Measurements from ENCODE around the gene ID2. TPM values are rescaled to one million over a fixed set of nuclear protein-coding genes. Genes with fewer than 3 reads are reported as not detected.

The ID2 gene
- total RNA-seq, 2 donors from 2014 or later = 172 to 238 TPM

DNA sequence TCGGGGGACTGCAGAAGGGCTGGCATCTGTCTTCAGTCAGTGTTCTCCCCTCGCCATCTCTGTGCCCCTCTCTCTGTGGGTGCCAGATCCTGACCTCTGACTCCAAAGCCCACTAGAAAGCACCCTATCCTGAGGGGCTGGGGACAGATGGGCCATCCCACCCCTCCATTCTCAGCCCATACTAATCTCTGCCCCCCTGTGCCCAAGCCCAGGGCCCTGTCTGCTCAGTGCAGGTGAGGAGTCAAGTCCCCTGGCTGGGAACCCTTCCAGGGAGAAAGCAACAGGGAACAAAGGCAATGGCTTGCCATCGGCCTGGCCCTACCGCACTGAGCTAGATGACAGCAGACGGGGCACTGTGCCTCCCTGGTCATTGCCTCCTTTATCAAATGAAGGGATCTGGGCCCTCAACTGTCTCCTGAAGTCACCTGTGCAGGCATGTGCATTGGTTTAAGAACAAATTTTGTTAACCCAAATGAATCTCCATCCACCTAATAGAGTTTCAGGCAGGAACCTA, 42.7 kb upstream of the ID2 start:
- 94% methylated on average over 5 of the region's 5 CpGs for WGBS
- H3K36me3 ChIP-seq = no peaks in the 10 kb centered on the region
- no peaks in the 10 kb centered on the region for H3K27me3 ChIP-seq (replicated peaks; ENCODE audit: insufficient read depth)
- no peaks in the 10 kb centered on the region for H3K9me3 ChIP-seq
- no peak overlapping the region for H3K27ac ChIP-seq
- no peaks in the 10 kb centered on the region for H3K4me1 ChIP-seq (replicated peaks)
- intact Hi-C loops (cut with DNase I) = no loop called here
- H3K4me3 ChIP-seq = no peak overlapping the region
- DNase-seq (ENCODE audit: low spot score) = no peak
- TF ChIP-seq, protein P1, sequence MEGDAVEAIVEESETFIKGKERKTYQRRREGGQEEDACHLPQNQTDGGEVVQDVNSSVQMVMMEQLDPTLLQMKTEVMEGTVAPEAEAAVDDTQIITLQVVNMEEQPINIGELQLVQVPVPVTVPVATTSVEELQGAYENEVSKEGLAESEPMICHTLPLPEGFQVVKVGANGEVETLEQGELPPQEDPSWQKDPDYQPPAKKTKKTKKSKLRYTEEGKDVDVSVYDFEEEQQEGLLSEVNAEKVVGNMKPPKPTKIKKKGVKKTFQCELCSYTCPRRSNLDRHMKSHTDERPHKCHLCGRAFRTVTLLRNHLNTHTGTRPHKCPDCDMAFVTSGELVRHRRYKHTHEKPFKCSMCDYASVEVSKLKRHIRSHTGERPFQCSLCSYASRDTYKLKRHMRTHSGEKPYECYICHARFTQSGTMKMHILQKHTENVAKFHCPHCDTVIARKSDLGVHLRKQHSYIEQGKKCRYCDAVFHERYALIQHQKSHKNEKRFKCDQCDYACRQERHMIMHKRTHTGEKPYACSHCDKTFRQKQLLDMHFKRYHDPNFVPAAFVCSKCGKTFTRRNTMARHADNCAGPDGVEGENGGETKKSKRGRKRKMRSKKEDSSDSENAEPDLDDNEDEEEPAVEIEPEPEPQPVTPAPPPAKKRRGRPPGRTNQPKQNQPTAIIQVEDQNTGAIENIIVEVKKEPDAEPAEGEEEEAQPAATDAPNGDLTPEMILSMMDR (IDR thresholded peaks at IDR 0.05) = no peak
- TF ChIP-seq POLR2A (IDR thresholded peaks at IDR 0.05) (no peak), POLR2AphosphoS5 (IDR thresholded peaks at IDR 0.05) (no peak)

DNA sequence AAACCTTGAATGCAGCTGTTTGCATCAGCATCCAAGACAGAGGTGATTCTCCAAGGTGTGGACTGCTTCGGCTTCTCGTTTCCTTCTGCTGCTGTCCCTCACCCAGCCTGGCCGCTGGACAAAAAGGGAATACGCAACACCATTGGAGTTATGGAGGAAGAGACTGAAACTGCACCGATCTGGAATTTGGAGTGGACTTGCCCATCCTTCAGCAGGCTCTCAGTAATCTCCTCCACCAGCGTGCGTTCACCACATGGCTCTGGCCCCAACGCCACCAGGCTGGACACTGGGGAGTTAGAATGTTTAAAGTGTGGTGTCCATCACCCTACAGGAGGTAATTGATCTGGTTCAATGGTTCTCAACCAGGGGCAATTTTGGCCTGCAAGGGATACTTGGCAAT, 41.4 kb upstream of the ID2 start:
- WGBS = 98% methylated on average over 8 of the region's 8 CpGs
- Histone ChIP-seq H3K4me3 (no peak overlapping the region), H3K36me3 (no peaks in the 10 kb centered on the region), H3K27ac (no peak overlapping the region), H3K4me1 (replicated peaks) (no peaks in the 10 kb centered on the region), H3K9me3 (no peaks in the 10 kb centered on the region), H3K27me3 (replicated peaks; ENCODE audit: insufficient read depth) (no peaks in the 10 kb centered on the region)
- intact Hi-C loops (cut with DNase I) = no loop called here
- no peak for DNase-seq (ENCODE audit: low spot score)
- TF ChIP-seq POLR2A (IDR thresholded peaks at IDR 0.05) (no peak), POLR2AphosphoS5 (IDR thresholded peaks at IDR 0.05) (no peak)
- TF ChIP-seq, protein P1 (IDR thresholded peaks at IDR 0.05) = no peak

DNA sequence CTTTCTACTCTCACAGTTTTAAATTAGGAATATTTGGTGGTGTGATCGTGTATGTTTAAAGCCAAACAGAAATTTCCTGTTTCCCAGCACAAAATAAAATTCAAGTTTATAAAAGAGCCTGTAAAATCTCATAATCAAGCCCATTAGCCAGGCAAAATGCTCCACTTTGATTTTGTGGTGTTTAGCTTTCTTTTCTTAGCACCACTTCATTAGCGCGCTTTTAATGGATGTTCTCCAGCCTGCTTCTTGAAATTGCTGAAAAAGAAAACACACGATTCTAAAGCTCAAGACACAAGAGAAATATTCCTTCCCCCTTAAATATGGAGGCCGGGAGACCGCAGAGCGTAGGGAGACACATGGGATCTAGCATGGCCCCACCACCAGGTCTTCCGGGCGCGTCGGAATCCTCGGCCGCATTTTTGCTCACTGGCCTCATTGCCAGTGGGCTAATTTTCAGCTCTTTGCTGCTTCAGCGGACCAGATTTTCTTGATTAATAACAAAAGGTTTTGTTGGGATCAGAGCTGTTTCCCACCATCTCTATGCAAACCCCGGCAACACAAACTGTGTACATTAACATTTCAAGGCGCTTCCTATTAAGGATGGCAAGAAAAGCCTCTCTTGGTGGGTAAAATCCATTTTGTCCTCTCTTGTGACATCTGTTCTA, 40.4 kb upstream of the ID2 start:
- intact Hi-C loops (cut with DNase I) = no loop called here
- no peaks in the 10 kb centered on the region for H3K4me1 ChIP-seq (replicated peaks)
- no peak overlapping the region for H3K27ac ChIP-seq
- 94% methylated on average over 16 of the region's 16 CpGs for WGBS
- no peak for DNase-seq (ENCODE audit: low spot score)
- no peaks in the 10 kb centered on the region for H3K36me3 ChIP-seq
- no peaks in the 10 kb centered on the region for H3K9me3 ChIP-seq
- no peak for TF ChIP-seq POLR2AphosphoS5 (IDR thresholded peaks at IDR 0.05)
- TF ChIP-seq, protein P1 (IDR thresholded peaks at IDR 0.05) = no peak
- TF ChIP-seq POLR2A (IDR thresholded peaks at IDR 0.05) = no peak
- no peak overlapping the region for H3K4me3 ChIP-seq
- H3K27me3 ChIP-seq (replicated peaks; ENCODE audit: insufficient read depth) = no peaks in the 10 kb centered on the region

DNA sequence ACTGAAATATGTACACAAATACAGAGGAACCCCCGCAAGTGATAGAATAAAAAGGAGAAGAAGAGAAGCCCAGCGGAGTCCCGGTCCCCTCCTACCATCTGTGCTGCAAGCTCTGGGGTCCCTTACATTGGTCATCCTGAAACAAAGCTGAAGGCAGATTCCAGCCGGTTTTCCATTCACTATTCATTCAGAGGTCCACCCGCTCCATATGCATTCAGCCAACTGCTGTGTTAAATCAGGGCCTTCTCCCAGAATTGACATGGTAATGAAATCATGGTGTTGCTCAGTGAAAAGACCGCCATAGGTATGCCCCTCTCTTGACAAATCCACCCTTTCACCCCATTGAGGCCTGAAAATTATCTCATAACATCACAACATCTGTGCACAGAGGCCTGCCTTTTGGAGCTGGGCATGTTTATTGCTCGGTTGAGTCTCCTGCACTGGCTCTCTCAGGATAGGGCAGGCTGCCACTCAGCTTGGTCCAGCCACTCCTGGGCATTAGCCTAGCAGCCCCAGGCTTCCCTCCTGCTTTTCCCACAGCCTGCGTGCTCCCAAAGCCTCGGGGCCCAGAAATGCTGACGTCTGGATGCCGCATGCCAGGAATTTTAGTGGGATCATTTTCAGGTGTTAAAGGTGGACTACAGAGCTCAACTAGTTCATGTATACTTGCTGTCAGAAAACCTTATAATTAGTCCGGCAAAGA, 39.3 kb upstream of the ID2 start:
- Histone ChIP-seq H3K4me1 (replicated peaks) (no peaks in the 10 kb centered on the region), H3K36me3 (no peaks in the 10 kb centered on the region), H3K4me3 (no peak overlapping the region), H3K27me3 (replicated peaks; ENCODE audit: insufficient read depth) (no peaks in the 10 kb centered on the region), H3K9me3 (no peaks in the 10 kb centered on the region), H3K27ac (no peak overlapping the region)
- DNase-seq (ENCODE audit: low spot score) = no peak
- WGBS = 70% methylated on average over 12 of the region's 12 CpGs
- TF ChIP-seq POLR2AphosphoS5 (IDR thresholded peaks at IDR 0.05) = no peak
- TF ChIP-seq POLR2A (IDR thresholded peaks at IDR 0.05) = no peak
- TF ChIP-seq, protein P1 (IDR thresholded peaks at IDR 0.05) = no peak
- intact Hi-C loops (cut with DNase I) = no loop called here
